ENCODE data around the gene CENPP. TPM values are rescaled to one million over a fixed set of nuclear protein-coding genes. Genes with fewer than 3 reads are reported as not detected.

Gene CENPP
- total RNA-seq, 1 experiment from 2014 or later: 8.3 TPM

DNA sequence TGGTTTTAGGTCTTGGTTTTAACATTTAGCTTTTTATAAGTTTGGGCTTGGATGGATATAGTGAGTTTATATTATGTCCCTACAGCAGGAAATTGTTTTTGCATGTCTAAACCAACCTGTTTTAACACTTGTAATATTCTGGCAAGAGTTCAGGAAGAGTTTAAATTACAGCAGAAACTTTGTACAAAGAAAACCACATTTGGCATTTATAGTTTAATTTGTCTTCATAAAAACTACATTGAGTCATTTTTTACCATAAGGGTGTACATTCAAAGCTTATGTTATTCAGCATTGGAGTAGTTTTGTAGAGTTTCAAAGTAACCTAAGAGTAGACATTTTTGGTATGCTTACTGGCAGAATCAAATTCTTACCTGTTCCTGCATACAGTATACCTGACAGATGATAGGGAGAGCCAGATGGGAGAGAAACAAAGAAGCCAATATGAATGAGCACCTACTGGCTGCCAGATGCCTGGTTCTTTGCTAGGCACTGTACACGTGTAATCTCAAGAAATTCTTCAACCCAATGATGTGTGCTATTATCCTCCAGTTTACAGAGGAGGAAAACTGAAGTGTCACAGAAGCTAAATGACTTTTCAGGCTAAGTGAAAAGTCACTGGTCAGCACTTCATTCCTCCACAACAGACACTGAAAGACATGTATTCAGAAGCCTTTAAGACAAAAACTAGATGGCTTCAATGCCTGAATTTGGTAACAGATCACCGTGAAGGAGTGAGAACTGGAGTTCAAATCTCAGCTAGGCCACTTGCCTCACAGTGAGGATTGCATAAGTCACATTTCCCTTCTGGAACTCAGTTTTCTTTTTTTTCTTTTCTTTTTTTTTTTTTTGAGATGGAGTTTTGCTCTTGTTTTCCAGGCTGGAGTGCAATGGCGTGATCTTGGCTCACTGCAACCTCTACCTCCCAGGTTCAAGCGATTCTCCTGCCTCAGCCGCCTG lies 235.9 kb downstream of the CENPP start:
- ChIA-PET POLR2A (ENCODE audit: unreplicated experiment) (interaction anchor here (0.7 kb wide), 1 partner anchor 289 kb away, joined by 4 read pairs; no protein-coding TSS in a partner anchor), CTCF (interaction anchor here (0.7 kb wide), 1 partner anchor 40 kb away, joined by 5 read pairs; no protein-coding TSS in a partner anchor)
- Histone ChIP-seq H3K9ac (ENCODE audit: low read length) (no peak overlapping the region), H3K9me2 (replicated peaks; ENCODE audit: low read length) (no peaks in the 10 kb centered on the region), H2AFZ (ENCODE audit: low read length) (no peak overlapping the region), H3K4me2 (ENCODE audit: low read length) (peak overlapping the region; percentile 32), H3K4me1 (ENCODE audit: insufficient read depth, low read length) (peaks cover 52% of the 10 kb centered on the region), H3F3A (ENCODE audit: low read length, unreplicated experiment) (no peaks in the 10 kb centered on the region), H3K27ac (ENCODE audit: low read length) (peak overlapping the region; percentile 82), H3K79me2 (ENCODE audit: low read length) (no peaks in the 10 kb centered on the region), H3K27me3 (ENCODE audit: low read length) (no peaks in the 10 kb centered on the region), H4K20me1 (ENCODE audit: low read length) (no peaks in the 10 kb centered on the region), H3K9me3 (ENCODE audit: low read length) (no peaks in the 10 kb centered on the region), H3K36me3 (ENCODE audit: low read depth, low read length) (no peaks in the 10 kb centered on the region), H3K4me3 (ENCODE audit: low read length) (no peak overlapping the region)
- ATAC-seq (peak; percentile 74), DNase-seq (peak; percentile 69)
- TF ChIP-seq EZH2phosphoT487 (IDR thresholded peaks at IDR 0.05; ENCODE audit: borderline replicate concordance, low read length) (no peak), EZH2 (IDR thresholded peaks at IDR 0.05; ENCODE audit: low read length, unreplicated experiment) (no peak)
- TF ChIP-seq, protein P1, sequence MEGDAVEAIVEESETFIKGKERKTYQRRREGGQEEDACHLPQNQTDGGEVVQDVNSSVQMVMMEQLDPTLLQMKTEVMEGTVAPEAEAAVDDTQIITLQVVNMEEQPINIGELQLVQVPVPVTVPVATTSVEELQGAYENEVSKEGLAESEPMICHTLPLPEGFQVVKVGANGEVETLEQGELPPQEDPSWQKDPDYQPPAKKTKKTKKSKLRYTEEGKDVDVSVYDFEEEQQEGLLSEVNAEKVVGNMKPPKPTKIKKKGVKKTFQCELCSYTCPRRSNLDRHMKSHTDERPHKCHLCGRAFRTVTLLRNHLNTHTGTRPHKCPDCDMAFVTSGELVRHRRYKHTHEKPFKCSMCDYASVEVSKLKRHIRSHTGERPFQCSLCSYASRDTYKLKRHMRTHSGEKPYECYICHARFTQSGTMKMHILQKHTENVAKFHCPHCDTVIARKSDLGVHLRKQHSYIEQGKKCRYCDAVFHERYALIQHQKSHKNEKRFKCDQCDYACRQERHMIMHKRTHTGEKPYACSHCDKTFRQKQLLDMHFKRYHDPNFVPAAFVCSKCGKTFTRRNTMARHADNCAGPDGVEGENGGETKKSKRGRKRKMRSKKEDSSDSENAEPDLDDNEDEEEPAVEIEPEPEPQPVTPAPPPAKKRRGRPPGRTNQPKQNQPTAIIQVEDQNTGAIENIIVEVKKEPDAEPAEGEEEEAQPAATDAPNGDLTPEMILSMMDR (conservative IDR thresholded peaks at IDR 0.05; ENCODE audit: low read depth, low read length): no peak
- no TSS peak for BruUV-seq (replicated peaks)
- intact Hi-C loops (cut with micrococcal nuclease): no loop called here

GRCh38 chr9:92562461-92562967 lies 236.8 kb downstream of the CENPP start:
- ChIA-PET POLR2A (ENCODE audit: unreplicated experiment) (no interaction called here), CTCF (no interaction called here)
- Histone ChIP-seq H3F3A (ENCODE audit: low read length, unreplicated experiment) (no peaks in the 10 kb centered on the region), H2AFZ (ENCODE audit: low read length) (no peak overlapping the region), H3K36me3 (ENCODE audit: low read depth, low read length) (no peaks in the 10 kb centered on the region), H3K9ac (ENCODE audit: low read length) (no peak overlapping the region), H3K4me2 (ENCODE audit: low read length) (no peak overlapping the region), H3K9me3 (ENCODE audit: low read length) (no peaks in the 10 kb centered on the region), H3K4me1 (ENCODE audit: insufficient read depth, low read length) (peaks cover 52% of the 10 kb centered on the region), H3K79me2 (ENCODE audit: low read length) (no peaks in the 10 kb centered on the region), H3K27me3 (ENCODE audit: low read length) (no peaks in the 10 kb centered on the region), H3K27ac (ENCODE audit: low read length) (peak overlapping the region; percentile 82), H3K9me2 (replicated peaks; ENCODE audit: low read length) (no peaks in the 10 kb centered on the region), H4K20me1 (ENCODE audit: low read length) (no peaks in the 10 kb centered on the region), H3K4me3 (ENCODE audit: low read length) (no peak overlapping the region)
- intact Hi-C loops (cut with micrococcal nuclease): no loop called here
- BruUV-seq (replicated peaks): no TSS peak
- ATAC-seq: no peak
- no peak for TF ChIP-seq EZH2 (IDR thresholded peaks at IDR 0.05; ENCODE audit: low read length, unreplicated experiment)
- TF ChIP-seq EZH2phosphoT487 (IDR thresholded peaks at IDR 0.05; ENCODE audit: borderline replicate concordance, low read length): no peak
- TF ChIP-seq, protein P1 (conservative IDR thresholded peaks at IDR 0.05; ENCODE audit: low read depth, low read length): no peak
- peak; percentile 16 for DNase-seq

Measured in PC-3 (cell line).